Adrenal gland (tissue), 5 donors: ENCODE data around the gene OR6Q1.

Experiments used
- POLR2A ChIP-seq, 2 donors: fragments of 450-650 bp; IDR thresholded peaks; one replicate each; pipeline ENCODE4 v1.6.1; 2017; ENCODE audit warnings: antibody characterized with exemption in 2 of 2, mild to moderate bottlenecking in 2 of 2, moderate library complexity in 1 of 2
- TF ChIP-seq, protein P1 (sequence below), 6 experiments: fragments of 450-650 bp in 4 of 6; fragments of 200-600 bp in 2 of 6; sonication (generic) in 1 of 6; IDR thresholded peaks; 1 replicate in 5 of 6; 2 replicates in 1 of 6; pipeline versions ENCODE4 v1.5.1 to v1.8.0; 2016 to 2021; ENCODE audit warnings: antibody characterized with exemption in 6 of 6, mild to moderate bottlenecking in 2 of 6, moderate library complexity in 1 of 6
- donor health status: DM: no; HTN: no; CAD: no.

DNA sequence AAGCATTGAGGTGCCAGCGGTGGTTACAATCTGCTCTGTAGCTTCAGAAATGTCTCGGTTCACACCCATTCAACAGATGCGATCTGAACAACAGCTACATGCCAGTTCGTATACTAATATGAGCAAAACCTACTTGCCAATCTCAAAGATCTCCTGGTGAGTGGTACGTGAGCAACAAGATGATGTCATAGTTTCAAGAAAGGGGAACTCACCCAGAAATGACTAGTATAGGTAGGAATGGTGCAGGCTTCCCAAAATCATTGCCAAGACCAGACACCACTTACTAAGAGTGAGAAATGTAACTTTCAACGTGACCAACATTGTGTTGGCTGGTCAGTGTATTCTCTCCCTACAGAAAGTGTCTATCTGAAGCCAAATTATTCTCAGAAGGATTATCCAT lies 31.1 kb downstream of the OR6Q1 start:
- TF ChIP-seq, protein P1, sequence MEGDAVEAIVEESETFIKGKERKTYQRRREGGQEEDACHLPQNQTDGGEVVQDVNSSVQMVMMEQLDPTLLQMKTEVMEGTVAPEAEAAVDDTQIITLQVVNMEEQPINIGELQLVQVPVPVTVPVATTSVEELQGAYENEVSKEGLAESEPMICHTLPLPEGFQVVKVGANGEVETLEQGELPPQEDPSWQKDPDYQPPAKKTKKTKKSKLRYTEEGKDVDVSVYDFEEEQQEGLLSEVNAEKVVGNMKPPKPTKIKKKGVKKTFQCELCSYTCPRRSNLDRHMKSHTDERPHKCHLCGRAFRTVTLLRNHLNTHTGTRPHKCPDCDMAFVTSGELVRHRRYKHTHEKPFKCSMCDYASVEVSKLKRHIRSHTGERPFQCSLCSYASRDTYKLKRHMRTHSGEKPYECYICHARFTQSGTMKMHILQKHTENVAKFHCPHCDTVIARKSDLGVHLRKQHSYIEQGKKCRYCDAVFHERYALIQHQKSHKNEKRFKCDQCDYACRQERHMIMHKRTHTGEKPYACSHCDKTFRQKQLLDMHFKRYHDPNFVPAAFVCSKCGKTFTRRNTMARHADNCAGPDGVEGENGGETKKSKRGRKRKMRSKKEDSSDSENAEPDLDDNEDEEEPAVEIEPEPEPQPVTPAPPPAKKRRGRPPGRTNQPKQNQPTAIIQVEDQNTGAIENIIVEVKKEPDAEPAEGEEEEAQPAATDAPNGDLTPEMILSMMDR (IDR thresholded peaks at IDR 0.05) = no peak
- TF ChIP-seq POLR2A (IDR thresholded peaks at IDR 0.05) = no peak
